Right atrium auricular region (tissue), 2 donors: ENCODE results near the gene COL1A1. TPM values are rescaled to one million over a fixed set of nuclear protein-coding genes. Genes with fewer than 3 reads are reported as not detected.

Source experiments
- DNase-seq: peaks from one replicate; pipeline ENCODE4 v3.0.0-alpha.2; 2019; ENCODE audit warnings: low spot score
- H3K27ac ChIP-seq, 2 donors: fragments of 200-600 bp; sonication (generic); 1 replicate in 1 of 2; 2 replicates in 1 of 2; pipeline ENCODE4 v1.5.1; 2016 to 2019
- H3K27me3 ChIP-seq, 2 donors: fragments of 200-600 bp; sonication (generic); one replicate each; pipeline versions ENCODE4 v1.5.1 to v1.6.0; 2017 to 2019
- H3K36me3 ChIP-seq: fragments of 200-600 bp; sonication (generic); one replicate; pipeline ENCODE4 v1.5.1; 2016
- H3K4me1 ChIP-seq, 2 donors: fragments of 200-600 bp; sonication (generic); one replicate each; pipeline versions ENCODE4 v1.5.1 to v1.6.0; 2017 to 2019
- H3K4me3 ChIP-seq, 2 donors: fragments of 200-600 bp; sonication (generic); 1 replicate in 1 of 2; 2 replicates in 1 of 2; pipeline ENCODE4 v1.5.1; 2017 to 2019; ENCODE audit warnings: mild to moderate bottlenecking in 1 of 2, moderate library complexity in 1 of 2
- H3K9me3 ChIP-seq, 2 donors: fragments of 200-600 bp; sonication (generic); one replicate each; pipeline ENCODE4 v1.5.1; 2019
- total RNA-seq, 2 donors: library from RNA; depleted of rRNA; stranded (reverse); fragments of >200 nt; gene quantifications; one replicate each; pipeline ENCODE4 v1.1.0, GENCODE V29; 2016
- TF ChIP-seq, protein P1 (sequence below), 2 donors: fragments of 200-600 bp; sonication (generic); IDR thresholded peaks; one replicate each; pipeline ENCODE4 v1.5.1; 2019; ENCODE audit warnings: antibody characterized with exemption in 2 of 2

The COL1A1 gene
- total RNA-seq, 2 donors from 2014 or later = 19.8 to 180 TPM

DNA sequence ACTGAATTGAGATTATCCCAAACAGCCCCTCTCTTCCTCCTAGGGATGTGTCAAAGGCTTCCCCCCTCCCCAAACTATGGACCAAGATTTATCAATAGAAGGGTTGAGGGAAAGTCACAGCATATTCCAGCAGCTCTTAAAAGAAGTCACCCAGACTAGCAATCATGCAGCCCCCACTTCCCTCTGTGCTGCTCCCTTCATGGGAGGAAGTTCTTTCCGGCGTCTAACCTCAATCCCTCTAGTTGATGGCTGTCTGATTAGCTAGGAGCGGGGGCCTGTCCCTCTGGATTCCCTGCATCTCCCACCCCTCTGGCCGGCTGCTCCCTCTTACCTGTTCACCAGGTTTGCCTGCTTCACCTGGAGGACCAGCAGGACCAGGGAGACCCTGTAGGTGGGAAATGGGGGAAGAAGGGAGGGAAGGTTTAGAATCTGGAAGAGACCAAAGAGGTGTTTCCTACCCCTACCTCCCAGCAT, 9.2 kb downstream of the COL1A1 start:
- Histone ChIP-seq H3K27me3 (no peaks in the 10 kb centered on the region), H3K4me1 (peaks cover 0 to 6% of the 10 kb centered on the region in 2 donors), H3K4me3 (no peak overlapping the region), H3K9me3 (no peaks in the 10 kb centered on the region), H3K27ac (no peak overlapping the region), H3K36me3 (peaks cover 82% of the 10 kb centered on the region)
- TF ChIP-seq, protein P1, sequence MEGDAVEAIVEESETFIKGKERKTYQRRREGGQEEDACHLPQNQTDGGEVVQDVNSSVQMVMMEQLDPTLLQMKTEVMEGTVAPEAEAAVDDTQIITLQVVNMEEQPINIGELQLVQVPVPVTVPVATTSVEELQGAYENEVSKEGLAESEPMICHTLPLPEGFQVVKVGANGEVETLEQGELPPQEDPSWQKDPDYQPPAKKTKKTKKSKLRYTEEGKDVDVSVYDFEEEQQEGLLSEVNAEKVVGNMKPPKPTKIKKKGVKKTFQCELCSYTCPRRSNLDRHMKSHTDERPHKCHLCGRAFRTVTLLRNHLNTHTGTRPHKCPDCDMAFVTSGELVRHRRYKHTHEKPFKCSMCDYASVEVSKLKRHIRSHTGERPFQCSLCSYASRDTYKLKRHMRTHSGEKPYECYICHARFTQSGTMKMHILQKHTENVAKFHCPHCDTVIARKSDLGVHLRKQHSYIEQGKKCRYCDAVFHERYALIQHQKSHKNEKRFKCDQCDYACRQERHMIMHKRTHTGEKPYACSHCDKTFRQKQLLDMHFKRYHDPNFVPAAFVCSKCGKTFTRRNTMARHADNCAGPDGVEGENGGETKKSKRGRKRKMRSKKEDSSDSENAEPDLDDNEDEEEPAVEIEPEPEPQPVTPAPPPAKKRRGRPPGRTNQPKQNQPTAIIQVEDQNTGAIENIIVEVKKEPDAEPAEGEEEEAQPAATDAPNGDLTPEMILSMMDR (IDR thresholded peaks at IDR 0.05) = no peak
- no peak for DNase-seq

DNA sequence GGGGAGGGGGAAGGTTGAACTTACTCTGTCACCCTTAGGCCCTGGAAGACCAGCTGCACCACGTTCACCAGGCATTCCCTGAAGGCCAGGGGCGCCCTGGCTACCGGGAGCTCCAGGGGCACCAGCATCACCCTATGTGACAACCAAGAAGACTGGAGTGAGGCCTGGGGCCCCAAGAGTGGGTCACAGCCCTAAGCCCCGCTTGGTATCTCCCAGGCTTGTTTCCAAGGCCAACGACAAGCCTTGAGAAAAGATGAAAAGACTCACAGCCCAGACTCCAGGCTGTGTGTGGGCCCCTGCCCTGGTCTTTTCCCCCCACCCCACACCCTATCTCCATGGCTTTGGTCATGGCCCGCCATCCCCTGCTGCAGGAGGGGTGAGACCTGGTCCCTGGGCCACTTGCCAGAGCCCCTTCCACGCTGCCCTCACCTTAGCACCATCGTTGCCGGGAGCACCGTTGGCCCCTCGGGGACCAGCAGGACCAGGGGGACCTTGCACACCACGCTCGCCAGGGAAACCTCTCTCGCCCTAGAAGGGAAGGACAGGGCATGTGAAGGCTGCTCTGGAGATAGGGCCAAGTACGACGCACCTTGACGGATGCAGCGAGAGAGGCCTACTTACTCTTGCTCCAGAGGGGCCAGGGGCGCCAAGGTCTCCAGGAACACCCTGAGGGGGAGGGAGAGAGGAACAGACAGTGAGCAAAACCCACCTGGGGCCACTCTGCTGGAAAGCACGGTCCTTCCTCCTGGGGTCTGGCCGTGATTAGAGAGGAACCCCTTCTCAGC, 9.9 kb downstream of the COL1A1 start:
- Histone ChIP-seq H3K9me3 (no peaks in the 10 kb centered on the region), H3K4me3 (no peak overlapping the region), H3K27ac (peak overlapping the region in 1 of 2 donors; percentile 23), H3K36me3 (peaks cover 77% of the 10 kb centered on the region), H3K27me3 (no peaks in the 10 kb centered on the region), H3K4me1 (no peaks in the 10 kb centered on the region)
- DNase-seq = no peak
- TF ChIP-seq, protein P1 (IDR thresholded peaks at IDR 0.05) = no peak

DNA sequence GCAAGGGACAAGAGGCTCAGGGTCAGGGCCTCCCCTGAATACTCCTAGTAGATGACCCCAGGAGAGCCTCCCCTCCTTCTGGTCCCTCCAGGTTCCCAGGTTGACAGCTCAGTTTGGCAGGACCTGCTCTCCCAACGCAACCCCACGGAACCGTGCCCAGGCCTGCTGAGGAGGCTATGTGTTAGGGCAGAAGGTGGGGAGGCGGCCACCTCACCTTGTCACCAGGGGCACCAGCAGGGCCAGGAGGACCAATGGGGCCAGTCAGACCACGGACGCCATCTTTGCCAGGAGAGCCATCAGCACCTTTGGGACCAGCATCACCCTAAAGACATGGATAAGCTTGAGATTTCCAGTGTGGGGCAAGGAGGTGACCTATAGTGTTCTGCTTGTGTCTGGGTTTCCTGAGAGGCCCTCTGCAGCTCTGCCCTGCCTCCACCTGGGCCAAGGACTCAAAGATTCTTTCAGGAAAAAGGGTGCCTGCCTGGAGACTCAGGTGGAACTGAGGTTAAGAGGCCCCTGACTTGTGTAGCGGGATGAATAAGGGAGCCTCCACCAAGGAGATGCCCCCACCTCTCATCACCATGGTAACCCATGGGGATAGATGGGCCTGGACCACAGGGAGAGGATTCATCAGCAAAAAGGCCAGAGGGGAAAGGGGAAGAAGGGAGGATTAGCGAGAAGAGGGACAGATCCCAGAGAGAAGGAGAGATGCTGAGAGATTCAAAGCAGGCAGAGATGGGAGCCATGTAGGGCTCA, 10.7 kb downstream of the COL1A1 start:
- H3K4me3 ChIP-seq = no peak overlapping the region
- H3K36me3 ChIP-seq = peaks cover 69% of the 10 kb centered on the region
- TF ChIP-seq, protein P1 (IDR thresholded peaks at IDR 0.05) = no peak
- no peaks in the 10 kb centered on the region for H3K27me3 ChIP-seq
- H3K27ac ChIP-seq = peak overlapping the region in 1 of 2 donors; percentile 23
- no peaks in the 10 kb centered on the region for H3K4me1 ChIP-seq
- DNase-seq = no peak
- H3K9me3 ChIP-seq = no peaks in the 10 kb centered on the region

DNA sequence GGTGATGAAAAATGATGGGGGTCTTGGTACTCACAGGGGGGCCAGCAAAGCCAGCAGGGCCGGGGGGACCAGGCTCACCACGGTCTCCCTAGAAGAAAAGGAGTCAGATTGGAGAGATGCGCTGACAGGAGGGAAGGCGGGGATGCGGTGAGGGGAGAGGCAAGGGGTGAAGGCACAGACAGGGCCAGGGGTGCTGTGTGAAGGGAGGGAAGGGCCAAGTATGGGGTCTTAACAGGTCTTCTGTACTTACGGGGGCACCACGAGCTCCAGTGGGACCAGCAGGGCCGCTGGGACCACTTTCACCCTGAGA, 11.2 kb downstream of the COL1A1 start:
- Histone ChIP-seq H3K36me3 (peaks cover 67% of the 10 kb centered on the region), H3K4me3 (no peak overlapping the region), H3K9me3 (no peaks in the 10 kb centered on the region), H3K27me3 (no peaks in the 10 kb centered on the region), H3K27ac (no peak overlapping the region), H3K4me1 (no peaks in the 10 kb centered on the region)
- no peak for DNase-seq
- TF ChIP-seq, protein P1 (IDR thresholded peaks at IDR 0.05) = no peak

DNA sequence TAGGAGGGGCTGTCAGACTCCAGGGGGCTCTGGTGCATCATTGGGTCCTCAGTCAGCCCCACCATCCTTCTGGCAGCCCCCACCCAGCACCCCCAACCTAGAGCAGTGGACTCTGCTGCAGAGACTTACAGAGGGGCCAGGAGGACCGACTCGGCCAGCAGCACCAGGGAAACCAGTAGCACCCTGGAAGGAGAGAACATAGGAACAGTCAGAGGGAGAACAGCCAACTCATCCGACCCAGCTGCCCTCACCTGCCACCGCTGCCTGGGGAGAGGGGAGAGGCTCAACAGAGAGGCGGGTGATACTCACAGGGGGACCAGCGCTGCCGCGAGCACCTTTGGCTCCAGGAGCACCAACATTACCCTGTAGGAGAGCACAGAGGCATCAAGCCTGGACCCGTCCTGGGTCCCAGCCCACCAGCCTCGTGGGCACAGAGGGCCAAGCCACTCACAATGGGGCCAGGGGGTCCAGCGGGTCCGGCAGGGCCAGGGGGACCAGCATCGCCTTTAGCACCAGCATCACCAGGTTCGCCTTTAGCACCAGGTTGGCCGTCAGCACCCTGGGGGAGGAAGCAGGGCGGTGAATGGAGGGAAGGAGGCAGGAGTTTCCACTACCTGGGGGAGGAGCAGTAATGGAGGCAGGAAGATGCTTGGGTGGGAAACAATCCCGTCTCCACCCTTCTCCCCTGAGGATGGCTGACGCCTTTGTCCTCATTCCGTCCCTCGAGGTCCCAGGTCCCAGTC, 11.7 kb downstream of the COL1A1 start:
- TF ChIP-seq, protein P1 (IDR thresholded peaks at IDR 0.05) = no peak
- Histone ChIP-seq H3K27ac (no peak overlapping the region), H3K4me3 (no peak overlapping the region), H3K4me1 (no peaks in the 10 kb centered on the region), H3K9me3 (no peaks in the 10 kb centered on the region), H3K36me3 (peaks cover 62% of the 10 kb centered on the region), H3K27me3 (no peaks in the 10 kb centered on the region)
- DNase-seq = no peak
